NCI-H2107 treated with DMSO at 0.1 percent for 48 hours (cell line): ENCODE results near the gene PYURF.

ENCODE experiments used
- DNase-seq: peaks from one replicate; lab custom pipeline; 2025; ENCODE audit not compliant: unreplicated experiment; lab: John Stamatoyannopoulos, UW

Gene PYURF

DNA sequence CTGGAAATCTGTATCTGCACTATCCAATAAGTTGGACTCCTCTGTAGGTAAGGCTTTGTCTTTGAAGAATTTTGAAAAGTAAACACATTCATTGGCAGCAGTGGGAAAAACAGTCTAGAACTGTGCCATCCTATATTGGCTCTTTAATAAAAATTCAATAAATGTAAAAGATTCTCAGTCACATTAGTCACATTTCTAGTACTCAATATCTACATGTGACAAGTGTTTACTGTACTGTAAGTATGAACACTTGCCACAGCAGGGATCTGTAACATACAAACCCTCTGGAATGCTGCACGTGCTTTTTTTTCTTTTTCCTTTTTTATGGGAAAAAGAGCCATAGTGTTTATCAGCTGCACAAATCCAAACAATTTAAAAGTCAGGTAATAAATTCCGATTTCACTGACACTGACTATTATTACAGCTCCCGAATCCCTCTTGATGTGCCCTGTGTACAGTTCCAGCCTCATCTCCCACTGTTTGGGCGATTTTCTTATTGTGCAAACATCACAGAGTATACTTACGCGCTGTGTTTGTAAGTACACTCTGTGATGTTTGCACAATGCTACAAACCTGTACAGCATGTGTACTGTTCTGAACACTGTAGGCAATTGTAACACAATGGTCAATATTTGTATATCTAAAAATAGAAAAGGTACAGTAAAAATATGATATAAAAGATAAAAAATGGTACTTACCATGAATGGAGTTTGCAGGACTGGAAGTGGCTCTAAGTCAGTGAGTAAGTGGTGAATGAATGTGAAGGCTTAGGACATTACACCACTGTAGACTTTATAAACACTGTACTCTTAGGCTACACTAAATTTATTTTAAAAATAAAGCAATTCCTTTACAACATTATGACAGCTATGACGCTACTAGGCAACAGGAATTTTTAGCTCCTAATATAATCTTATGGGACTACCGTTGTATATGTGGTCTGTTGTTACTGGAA, 8.7 kb downstream of the PYURF start:
- DNase-seq: no peak

DNA sequence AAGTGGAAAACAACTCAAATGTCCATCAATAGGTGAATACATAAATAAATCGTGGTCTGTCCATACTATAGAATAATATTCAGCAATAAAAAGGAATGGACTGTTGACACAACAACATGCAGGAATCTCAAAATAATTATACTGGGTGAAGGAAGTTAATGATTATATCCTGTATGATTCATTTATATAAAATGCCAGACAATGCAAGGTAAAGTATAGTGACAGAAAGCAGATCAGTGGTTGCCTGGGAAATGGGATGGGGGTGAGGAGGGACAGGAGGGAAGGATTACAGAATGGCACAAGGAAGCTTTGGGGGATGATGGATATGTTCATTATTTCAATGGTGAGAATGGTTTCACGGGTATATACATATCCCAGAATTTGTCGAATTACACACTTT, 12.3 kb downstream of the PYURF start:
- no peak for DNase-seq

DNA sequence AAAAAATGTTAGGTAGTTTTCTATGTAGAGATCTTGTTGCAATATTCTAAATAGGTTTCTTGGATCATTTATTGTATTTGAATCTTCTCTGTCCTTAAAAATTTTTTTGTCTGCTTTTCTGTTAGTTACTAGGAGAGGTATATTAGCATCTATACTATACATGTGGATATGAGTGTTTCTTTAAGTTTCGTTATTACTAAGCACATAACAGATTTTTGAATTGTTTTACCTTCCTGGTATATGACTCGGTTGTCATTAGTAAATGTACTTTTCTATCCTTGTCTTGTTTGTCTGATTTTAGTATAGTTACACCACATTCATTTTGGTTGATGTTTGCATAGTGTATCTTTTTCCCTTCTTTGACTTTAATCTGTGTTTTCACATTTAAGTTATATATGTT, 20.2 kb downstream of the PYURF start:
- no peak for DNase-seq

DNA sequence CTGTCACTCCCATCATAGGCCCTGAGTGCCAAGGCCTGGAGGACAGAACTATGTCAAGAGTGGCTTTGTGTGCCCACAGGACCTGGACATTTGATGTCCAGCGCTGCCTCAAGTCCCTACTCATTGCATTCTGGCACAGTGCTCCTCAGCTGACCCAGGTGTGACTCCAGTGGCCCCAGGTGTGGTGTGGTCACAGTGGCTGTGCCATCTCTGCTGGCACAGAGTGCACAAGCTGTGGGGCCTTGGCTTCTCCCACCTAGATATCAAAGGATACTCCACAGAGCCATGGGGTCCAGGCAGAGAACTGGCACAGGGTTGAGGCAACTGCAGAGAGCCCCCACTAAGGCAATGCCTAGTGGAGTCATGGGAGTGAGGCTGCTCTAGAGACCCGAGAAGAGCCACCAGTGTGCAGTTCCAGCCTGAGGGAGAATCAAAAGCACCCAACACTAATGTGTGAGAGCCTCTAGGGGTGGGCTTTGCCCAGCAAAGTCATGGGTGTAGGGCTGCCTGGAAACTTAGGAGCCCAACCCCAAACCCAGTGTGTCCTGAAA, 25.6 kb downstream of the PYURF start:
- no peak for DNase-seq

DNA sequence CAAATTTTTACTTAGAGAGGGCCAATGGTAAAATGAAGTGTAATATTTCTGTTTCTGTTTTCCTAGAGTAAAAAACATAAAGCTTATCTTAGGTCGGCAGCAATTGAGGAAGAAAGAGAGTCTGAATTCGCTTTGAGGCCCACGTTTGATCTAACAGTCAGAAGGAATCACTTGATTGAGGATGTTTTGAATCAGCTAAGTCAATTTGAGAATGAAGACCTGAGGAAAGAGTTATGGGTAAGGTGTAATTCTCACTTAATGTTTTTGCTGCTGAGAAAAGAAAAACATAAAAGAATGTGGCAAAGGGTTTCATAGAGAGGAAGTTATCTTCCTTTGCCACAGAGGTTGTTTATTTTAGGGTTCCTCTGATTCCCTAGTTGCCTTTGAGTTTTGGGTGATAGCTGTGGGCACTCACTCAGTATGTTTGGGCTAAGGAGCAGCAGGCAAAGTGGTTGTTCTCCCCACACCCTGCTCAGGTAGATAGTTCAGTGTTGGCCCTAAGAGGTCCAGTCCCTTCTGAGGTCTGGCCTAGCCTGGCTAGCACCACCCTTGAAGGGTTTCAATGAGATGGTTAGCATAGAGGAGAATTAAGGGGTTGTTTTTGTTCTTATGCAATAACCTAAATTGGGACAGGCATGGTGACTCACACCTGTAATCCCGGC, 34.3 kb downstream of the PYURF start:
- DNase-seq: no peak

DNA sequence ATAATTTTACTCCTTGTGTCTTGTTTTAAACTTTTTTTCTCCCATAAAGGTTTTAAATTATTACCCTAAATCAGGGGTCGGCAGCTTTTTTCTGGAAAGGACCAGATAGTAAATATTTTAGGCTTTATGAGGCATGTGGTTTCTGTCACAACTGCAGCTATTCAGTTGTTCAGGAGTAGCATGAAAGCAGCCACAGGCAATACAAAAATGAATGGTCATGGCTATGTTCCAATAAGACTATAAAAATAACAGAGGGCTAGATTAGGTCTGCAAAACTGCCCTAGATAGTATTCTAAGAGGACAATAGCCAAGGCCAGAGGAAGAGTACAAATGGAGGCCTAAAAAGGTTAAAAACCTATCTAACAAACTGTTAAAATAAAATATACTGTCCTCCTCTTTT, 42.0 kb downstream of the PYURF start:
- DNase-seq: no peak

DNA sequence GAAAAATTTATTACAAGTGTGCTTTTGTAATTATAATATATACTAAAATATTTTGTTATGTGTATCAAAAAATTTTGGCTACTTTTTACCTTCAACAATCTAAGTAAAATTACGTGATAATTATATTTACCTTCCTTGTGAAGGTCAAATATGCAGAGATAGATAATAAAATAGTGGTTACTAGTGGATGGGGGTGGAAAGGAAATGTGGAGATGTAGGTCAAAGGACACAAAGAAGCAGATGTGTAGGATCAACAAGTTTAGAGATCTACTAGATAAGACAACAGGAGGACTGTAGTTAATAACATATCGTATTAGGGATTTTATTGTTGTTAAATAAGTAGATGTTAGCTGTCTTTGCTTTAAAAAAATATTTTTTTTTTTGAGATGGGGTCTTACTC, 45.3 kb downstream of the PYURF start:
- DNase-seq: no peak

DNA sequence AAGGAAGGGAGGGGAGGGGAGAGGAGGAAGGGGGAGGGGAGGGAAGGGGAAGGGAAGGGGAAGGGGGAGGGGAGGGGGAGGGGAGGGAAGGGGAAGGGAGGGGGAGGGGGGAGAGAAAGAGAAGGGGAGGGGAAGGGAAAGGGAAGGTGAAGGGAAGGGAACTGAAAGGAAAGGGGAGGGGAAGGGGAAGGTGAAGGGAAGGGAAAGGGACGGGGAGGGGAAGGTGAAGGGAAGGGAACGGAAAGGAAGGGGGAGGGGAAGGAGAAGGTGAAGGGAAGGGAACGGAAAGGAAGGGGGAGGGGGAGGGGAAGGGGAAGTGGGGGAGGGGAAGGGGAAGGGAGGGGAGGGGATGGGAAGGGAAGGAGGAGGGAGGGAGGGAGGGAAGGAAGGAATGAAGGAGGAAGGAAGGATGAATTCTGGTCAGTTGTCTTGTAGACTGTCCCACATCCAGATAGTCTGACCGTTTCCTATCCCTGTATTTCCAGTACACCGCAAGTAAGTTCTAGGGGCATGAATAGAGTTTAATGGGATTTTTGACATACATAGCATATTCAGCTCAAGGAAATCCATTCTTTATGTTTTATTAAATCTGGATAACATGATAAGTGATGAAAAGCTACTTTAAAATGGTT, 46.2 kb downstream of the PYURF start:
- DNase-seq: no peak
